GM18526 (cell line): ENCODE results near the gene C18orf63.

Experiments used
- POLR2A ChIP-seq: IDR thresholded peaks from 3 replicates; pipeline ENCODE4 v1.6.1; 2011; ENCODE audit not compliant: insufficient read length; ENCODE audit errors: extremely low read depth

Gene C18orf63

DNA sequence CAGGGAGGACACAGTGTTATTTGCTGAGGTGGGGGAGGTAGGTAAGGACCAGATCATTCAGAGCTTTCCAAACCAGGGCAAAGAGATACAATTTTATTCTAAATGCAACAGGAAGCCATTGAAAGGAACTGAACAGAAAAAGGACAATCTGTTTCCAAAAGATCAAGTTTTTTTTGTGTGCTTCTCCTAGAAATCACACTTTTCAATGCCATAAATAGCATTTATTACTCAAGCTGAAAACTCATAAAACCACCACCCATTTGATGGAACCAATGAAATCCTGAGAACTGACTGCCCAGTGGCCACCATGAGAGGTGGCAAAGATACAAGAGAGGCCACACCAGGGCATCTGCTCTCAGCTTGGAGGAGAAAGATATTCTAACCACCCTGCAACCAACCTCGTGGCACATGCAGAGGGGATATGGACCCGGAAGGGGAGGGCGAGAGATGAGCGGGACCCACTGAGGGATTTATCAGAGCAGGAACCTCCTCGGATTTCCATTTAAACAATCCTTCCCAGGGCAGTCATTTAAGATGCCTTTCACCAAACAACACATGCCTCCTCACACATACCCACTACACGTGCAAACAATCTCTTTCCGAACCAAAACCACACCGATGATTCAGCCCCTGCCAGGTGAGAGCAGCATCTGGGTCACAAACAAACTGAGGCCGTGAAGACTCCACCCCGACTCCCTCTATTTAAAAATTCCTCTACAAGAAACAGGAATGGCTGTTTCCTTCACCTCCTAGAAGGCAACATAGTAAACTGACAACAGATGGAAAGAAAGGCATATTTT, 32.7 kb upstream of the C18orf63 start:
- TF ChIP-seq POLR2A, result no peak

DNA sequence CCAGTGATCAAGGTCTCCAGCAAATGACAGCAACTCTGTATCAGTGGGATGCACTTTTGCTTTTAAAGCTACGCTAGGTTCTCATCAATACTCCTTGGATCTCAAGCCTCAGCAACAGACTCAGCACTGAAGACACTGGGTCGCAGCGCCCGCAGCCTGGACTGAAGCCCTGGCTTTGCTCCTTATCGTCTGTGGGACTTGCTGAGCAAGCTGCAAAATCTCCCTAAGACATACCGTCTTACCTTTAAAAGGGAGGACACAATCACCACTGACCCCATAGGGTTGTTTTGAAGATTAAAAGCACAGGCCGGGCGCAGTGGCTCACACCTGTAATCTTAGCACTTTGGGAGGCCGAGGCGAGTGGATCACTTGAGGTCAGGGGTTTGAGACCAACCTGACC, 32.0 kb upstream of the C18orf63 start:
- TF ChIP-seq POLR2A, result no peak

DNA sequence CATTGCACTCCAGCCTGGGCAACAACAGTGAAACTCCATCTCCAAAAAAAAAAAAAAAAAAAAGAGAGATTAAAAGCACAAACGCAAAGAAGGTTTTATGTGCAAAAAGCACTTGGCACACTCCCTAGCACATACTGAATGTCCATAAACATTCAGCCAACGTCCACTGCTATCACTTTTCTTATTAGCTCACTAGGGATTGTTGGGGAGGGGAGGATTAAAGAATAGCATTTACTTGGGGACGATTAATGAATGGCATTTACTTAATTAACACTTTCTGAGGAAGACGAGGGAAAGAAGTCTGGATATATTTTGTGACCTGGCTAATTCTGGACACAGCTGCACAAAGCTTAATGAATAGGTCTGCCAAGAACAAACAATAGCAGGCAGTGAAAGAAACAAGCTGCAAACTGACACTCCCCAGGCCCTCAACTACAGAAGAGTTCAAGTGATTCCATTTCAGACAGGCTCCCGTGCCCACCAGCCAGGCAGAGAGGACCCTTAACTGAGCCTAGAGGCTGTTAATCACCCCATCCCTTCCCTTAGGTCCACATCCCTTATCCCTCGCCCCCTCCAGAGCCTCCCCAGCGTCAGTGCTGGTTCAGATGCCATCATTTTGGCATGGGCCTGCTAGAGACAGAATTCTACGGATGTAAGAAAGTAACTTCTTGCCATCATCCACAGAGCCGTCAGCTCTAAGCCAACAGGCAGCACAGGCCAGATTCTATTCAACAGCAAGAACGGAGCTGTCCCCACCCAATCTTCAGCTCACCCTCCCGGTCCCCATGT, 31.3 kb upstream of the C18orf63 start:
- no peak for TF ChIP-seq POLR2A

DNA sequence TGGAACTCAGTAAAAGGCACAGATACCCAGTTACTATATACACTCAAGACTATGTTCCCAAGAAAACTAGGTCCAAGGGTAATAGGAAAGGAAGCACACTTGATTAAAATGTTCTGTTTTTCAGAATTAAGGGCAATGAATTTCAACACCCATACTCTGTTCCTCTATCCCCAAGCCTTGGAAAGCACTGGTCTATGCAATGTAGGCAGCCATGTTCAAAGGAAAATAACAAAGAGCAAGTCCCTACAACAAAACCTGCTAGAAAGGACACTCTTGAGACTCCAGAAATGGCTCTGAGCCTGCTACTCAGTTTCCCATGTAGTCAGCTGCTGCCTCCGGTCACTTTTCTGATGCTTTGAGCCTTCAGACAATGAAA, 30.7 kb upstream of the C18orf63 start:
- no peak for TF ChIP-seq POLR2A

DNA sequence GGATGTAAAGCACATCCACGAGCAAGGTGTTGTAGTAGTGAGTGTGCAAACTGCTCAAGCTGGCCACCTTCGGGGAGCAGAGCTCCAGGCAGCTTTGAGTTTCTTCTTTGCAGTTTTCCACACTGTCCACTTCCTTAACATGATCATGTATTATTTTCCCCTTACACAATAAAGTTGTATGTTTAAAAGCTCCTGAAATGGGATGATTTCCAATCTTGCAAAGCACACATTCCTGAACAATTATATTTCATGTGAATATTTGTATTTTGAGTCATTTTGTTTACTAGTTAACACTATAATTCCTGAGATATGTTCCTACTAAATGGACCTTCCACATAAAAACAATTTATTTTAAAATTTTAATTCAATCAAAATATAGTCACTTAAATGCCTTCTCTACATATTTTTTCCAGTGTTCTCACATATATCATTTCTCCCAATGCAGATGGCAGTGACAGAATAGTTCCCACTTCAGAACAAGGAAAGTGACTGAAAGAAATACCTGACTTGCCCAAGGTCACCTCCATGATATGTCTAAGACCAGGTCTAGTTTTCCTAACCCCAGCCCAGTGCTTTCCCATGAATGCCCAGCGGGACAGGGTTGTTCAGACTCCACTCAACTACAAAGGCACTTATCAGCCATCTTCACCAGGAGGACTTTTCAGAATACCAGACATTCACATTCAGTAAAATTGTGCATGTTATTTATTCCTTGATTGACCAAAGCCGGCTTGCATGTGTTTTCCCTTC, 29.4 kb upstream of the C18orf63 start:
- TF ChIP-seq POLR2A, result no peak

DNA sequence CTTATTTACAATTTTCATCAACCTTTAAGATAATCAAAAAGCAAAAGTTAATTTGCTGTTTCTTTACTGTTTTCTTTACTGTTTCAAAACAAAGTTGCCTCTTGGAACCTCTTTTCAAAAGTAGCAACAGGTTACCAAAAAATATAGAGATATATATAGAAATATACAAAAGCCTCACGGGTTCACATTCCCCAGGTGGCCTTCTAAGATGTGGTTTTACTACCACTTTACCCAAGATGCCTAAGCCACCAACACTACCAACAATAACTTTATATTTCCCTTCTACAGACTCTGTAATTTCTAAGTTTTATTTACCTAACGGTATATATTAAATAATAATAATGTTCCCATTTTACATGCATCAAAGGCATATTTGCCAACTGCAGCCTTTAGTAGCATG, 28.8 kb upstream of the C18orf63 start:
- no peak for TF ChIP-seq POLR2A

DNA sequence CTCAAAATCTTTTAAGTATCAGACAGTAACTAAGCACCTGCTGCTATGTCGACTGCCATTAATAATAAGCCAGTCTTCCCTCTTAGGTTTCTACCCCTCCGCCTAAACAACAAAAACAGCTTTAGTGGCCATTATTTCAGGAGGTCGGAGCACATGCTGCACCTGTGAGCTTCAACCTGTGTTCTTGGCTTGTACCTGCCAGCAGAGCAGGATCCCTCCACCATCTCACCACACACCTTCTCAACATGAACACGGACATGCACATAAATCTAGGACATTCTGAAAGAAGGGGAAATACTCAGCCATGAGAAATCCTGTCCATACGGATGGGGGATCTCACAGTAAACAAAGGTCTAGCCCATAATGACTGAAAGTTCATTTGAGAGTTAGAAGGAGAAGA, 27.6 kb upstream of the C18orf63 start:
- TF ChIP-seq POLR2A, result no peak

DNA sequence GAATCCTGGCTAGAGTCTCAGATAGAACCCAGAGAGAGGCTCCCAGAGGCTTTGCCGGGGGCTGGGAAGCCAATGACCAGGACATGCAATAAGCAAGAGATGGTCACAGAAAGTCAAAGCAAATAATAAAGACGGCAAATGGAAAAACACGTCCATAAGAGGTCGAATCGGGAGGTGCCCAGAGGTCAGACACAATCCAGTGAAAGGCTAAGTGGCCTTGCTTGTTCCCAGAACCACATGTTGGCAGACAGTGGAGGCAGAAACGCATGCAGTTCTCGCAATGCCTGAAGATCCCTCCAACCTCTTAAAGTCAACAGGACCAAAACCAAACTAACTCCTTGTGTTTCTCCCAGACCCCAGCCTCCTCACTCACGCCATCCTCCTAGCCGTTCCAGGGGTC, 26.9 kb upstream of the C18orf63 start:
- no peak for TF ChIP-seq POLR2A

DNA sequence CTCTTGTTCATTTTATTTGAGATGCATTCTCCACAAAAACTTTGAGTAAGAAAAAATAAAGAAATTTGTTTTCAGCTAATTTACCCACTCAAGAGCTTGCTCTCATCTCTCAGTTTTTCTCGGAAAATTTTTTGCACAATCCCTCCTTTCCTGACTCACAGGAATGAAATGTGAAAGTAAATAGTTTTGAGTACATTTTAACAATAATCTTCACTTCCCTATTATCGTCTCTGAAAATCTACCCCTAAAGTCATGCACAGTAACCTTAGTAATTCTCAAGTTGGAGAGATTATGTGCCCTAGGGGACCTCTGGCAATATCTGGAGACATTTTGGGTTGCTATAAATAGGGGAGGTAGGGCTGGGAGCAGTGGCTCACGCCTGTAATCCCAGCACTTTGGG, 26.5 kb upstream of the C18orf63 start:
- TF ChIP-seq POLR2A, result no peak

DNA sequence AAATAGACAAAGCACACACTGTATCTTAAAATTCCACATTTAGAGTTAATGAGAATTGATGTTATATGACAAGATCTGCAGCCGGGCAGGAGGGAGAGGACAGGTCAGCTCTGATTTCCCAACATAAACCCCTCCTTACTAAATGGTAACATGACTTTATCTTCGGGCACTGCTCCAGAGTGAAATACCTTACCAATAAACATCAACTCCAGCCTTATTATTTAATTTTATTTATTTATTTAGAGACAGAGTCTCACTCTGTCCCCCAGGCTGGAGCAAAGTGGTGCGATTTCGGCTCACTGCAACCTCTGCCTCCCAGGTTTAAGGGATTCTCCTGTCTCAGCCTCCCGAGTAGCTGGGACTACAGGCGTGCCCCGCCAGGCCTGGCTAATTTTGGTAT, 25.6 kb upstream of the C18orf63 start:
- no peak for TF ChIP-seq POLR2A

DNA sequence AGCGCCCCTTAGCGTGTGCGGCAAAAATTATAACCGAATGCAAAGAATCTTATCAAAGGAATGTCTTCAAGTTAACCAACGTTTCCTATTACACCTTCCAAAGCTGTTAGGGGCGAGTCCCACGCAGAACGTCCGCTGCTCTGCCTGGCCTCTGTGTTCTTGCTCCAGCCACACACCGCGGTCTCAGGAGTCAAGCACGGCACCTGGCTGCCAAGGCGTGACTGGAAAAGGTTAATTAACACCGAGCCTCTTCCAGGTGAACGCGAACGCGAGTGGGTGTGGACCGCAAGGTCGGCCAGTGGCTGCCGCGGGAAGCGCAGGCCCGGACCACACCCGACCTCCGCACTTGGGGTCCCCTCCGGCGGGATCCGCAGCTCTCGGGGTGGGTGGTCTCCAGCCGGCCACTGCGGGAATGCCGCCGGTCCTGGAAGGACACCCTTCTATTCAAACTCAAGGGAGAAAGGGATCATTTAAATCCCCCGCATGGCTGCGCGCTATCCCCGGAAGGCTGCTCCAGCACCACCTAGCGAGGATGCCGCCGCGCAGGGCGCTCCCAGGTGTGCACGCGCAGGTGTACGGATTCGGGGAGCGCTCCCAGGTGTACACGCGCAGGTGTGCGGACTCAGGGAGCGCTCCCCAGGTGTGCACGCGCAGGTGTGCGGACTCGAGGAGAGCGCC, 24.7 kb upstream of the C18orf63 start:
- TF ChIP-seq POLR2A, result no peak

DNA sequence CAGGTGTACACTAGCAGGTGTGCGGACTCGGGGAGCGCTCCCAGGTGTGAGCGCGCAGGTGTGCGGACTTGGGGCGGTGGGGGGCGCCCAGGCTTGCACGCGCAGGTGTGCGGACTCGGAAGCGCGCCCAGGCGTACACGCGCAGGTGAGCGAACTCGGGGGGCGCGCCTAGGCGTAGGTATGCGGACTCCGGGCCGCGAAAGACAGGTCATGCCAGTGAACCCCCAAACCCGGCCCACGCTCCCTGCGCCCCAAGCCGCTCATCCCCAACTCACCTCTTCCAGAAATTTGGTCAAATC, 24.2 kb upstream of the C18orf63 start:
- no peak for TF ChIP-seq POLR2A

DNA sequence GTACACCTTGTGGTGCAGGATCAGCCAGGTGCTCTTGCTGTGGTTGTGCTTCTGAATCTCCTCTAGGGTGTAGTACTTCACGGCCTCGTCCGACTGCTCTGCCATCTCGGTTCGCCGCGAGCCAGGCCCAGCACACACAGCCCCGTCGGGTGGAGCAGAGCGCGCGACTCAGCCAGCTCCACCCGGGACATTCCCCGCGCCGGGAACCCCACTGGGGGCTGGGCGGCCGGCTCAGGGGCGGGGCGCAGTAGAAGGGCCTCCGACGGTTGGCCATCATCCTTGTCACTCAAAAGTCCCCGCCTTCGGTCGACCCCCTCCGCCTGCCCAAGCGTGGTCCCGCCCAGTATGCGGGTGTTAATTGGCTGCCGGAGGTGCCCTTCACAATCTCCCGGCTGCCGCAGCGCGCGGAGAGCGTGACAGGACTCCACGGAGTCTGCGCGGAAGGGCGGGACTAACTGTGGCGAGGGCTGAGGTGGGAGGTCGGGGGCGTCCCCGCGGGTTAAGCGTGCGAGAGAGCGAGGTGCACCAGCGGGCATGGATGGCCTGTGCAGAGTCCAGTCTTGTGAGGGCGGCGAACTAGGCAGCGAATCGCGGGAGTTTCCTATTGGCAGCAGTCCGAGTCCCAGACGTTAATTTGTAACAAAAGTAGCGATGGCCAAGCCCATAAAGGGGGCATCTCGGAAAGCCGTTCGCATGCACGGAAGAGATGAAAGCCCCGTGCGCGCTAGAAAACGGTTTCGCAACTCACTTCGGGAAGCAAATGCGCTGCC, 23.7 kb upstream of the C18orf63 start, which contains the start of gene CYB5A:
Gene CYB5A (minus strand): TSS at position 193 of the 770 bp plus-strand sequence. CDS start 88 bp downstream, at position 105.
- TF ChIP-seq POLR2A, result peak; percentile 68

DNA sequence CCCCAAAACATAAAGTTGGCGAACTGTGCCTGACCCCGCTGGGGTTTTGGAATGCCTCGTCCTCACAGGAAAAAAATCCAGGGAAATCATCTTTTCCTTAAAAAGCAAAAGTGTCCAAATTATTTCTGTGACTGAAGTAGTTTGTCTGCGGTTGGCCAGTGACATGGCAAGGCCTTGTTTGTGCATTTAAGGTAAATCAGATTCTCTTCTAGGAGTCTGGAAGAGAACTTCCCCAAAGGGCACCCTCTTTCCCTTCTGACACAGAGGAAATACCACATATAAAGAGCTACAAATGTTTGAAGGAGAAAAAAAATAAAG, 23.1 kb upstream of the C18orf63 start:
- no peak for TF ChIP-seq POLR2A

DNA sequence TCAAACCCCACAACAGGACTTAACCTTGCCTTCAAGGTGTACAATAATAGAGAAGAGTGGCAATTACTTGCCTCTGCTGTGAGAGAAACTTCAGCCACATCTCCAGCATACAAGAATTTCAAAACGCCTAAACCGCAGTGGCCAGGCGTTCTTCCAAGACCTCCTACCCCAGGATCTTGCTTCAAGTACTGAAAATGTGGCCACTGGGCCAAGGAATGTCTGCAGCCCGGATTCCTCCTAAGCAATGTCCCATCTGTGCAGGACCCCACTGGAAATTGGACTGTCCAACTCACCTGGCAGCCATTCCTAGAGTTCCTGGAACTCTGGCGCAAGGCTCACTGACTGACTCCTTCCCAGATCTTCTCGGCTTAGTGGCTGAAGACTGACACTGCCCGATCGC, 21.1 kb upstream of the C18orf63 start:
- TF ChIP-seq POLR2A, result no peak
